GM03348 (cell line): ENCODE measurements around the gene APLF.
"Not testable (repeated sequence)": the region's sequence is repeated elsewhere in the genome, so short reads cannot be mapped to it uniquely, and the experiment has no call there.

Source experiments
- DNase-seq: peaks from one replicate; pipeline ENCODE4 v3.0.0; 2012; ENCODE audit warnings: low spot score

The APLF gene

GRCh38 chr2:68529651-68530050 lies 62.3 kb downstream of the APLF start:
- DNase-seq = not testable (repeated sequence)

GRCh38 chr2:68536000-68536399 lies 68.6 kb downstream of the APLF start:
- DNase-seq = no peak

DNA sequence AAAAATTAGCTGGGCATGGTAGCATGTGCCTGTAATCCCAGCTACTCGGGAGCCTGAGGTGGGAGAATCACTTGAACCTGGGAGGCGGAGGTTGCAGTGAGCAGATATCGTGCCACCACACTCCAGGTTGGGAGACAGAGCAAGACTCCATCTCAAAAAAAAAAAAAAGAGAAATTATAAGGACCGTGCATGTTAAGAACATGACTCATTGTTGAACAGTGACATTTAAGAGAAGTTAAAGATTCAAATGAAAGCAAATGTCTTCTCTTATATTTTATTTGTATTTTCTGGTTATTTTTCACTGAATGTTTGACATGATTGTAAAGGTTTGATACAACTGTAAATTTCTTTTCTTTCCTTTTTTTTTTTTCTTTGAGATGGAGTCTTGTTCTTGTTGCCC lies 69.6 kb downstream of the APLF start:
- no peak for DNase-seq

GRCh38 chr2:68537809-68538208 lies 70.4 kb downstream of the APLF start:
- DNase-seq = no peak

- DNase-seq = no peak
These were observed 77.4 kb downstream of the APLF start for GRCh38 chr2:68544811-68545210.

DNA sequence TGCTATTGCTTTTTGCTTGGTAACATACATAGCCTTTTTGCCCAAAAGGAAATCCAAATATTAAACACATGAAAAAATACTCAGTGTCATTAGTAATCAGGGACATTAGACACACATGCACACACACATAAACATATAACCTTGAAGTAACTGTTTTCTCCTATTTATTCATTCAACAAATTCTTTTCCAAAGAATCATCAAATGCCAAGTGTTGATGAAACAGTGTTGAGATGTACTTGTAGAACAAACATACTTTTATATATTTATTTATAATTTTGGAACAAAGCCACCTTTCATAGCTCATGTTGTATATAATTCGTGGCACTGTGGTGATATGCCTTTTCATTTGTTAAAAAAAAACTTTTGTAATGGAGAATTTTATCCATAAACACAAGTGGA lies 81.0 kb downstream of the APLF start:
- no peak for DNase-seq

- DNase-seq = no peak
These were observed 85.7 kb downstream of the APLF start for GRCh38 chr2:68553098-68553497.

DNA sequence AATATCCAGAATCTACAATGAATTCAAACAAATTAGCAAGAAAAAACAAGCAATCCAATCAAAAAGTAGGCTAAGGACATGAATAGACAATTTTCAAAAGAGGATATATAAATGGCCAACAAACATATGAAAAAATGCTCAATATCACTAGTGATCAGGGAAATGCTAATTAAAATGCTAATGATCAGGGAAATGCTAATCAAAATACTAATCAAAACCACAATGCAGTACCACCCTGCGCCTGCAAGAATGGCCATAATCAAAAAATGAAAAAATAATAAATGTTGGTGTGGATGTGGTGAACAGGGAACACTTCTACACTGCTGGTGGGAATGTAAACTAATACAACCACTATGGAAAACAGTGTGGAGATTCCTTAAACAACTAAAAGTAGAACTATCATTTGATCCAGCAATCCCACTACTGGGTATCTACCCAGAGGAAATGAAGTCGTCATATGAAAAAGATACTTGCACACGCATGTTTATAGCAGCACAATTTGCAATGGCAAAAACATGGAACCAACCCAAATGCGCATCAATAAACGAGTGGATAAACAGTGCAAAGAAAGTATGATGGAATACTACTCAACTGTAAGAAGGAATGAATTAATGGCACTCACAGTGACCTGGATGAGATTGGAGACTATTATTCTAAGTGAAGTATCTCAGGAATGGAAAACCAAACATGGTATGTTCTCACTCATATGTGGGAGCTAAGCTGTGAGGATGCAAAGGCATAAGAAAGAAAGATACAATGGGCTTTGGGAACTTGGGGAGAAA lies 88.2 kb downstream of the APLF start:
- not testable (repeated sequence) for DNase-seq

- no peak for DNase-seq
These were observed 89.0 kb downstream of the APLF start for GRCh38 chr2:68556381-68556780.

DNA sequence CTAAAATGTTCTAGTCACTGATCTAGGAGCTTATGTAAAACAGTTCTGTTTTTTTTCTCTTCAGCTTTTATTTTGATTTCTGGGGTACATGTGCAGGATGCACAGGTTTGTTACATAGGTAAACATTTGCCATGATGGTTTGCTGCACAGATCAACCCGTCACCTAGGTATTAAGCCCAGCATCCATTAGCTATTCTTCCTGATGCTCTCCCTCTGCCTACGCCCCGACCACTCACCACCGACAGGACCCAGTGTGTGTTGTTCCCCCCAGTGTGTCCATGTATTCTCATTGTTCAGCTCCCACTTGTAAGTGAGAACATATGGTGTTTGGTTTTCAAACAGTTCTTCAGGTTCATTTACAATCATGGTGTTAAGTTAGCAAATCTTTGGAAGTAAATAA lies 91.2 kb downstream of the APLF start:
- no peak for DNase-seq

DNA sequence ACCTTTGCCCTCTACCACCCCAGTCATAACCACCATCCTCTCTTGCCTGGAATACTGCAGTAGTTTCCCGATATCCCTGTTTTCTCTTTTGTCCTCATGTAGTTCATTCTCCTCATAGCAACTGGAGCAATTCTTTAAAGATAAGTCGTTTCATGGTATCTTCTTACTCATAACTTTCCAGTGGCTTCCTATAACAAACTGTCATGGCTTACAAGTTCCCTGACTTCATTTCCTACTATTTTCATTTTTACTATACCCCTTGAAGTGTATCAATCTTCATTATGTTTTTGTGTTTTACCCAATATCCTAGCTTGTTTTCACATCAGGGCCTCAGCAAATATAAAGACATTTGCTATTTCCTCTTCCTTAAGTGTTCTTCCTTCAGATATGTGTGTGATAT lies 92.3 kb downstream of the APLF start:
- DNase-seq = no peak

GRCh38 chr2:68560545-68560944 lies 93.2 kb downstream of the APLF start:
- DNase-seq = no peak

GRCh38 chr2:68561372-68561771 lies 94.0 kb downstream of the APLF start:
- DNase-seq = no peak

DNA sequence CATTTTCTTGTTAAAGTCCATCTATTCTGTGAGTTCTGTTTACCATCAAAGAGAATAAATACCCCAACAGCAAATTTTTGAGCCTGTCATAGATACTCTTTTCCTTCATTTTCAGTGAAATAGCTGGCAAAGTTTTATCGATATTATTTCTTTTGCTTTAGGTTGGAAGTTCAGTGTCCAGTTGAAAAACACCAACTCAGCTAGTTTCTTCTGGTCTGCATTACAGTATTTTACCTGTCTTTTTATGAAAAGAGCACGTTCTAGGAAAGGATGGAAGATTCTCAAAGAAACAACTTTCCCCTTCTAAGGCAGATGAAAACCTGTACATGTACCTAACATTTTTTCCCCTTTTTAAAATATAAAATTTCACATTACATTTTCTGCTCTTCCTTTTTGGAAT lies 95.5 kb downstream of the APLF start:
- DNase-seq = no peak

DNA sequence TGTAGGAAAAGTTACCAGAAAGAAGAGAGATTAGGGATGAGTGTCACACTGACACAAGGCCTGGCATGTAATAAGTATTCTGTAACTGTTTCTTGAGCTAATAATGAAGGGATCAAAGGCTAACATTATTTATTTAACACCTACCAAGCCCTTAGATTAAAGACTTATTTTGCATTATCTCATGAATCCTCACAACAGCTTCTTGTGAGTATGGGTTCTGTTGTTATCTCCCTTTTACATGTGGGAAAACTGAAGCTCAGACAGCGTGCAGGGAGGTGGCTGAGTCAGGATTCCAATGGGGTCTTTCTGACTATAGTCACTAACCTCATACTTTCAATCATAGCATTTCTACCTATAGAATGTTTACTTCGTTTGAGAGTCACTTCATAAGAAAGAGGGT lies 97.0 kb downstream of the APLF start:
- DNase-seq = no peak

DNA sequence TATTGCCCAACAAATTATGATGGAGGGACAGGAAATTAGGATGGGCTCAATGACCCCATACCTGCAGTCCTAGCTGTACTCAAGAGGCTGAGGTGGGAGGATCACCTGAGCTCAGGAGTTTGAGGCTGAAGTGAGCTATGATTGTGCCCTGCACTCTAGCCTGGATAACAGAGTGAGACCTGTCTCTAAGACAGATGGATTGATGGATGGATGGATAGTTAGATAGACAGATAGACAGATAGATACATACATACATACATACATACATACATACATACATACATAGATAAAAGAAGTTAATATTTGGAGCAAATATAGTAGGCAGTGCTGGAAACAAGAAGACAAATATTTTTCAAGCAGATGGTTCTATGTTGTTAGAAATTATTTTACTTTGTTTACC lies 97.9 kb downstream of the APLF start:
- DNase-seq = no peak

DNA sequence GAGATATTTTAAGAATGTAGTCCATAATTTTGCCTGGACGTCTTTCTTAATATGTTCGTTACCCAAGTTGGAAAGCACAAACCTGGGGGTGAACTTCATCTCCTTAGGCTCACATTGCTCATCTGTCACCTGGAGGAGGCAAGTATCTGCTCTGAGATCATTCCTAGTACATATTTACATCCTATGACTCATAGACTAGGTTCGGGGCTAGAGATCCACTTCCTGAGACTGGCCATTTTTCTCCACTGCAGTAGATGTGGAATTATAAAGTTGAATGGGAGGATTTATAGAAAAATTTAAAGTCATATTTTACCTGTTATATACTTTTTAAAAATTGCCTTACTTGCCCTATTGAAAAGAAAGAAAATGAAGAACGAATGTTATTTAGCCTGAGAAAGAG lies 98.5 kb downstream of the APLF start:
- no peak for DNase-seq

DNA sequence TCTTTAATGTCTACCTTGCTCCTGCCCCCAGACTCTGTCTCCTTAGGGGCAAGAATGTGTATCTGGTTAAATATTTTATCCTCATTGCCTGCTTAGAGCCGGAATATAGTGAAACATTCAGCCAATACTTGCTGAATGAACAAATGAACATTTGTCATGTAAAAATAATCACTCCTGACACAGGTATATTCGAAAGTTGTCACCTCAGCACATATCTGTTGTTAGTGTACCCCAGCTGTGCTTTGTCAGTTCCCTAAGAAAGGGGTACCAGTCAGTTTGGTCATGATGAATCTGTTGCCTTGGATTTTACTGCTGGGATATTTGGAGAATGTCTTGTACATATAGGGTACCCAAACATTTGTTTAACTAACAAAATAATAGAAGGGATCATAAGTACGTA lies 99.0 kb downstream of the APLF start:
- DNase-seq = no peak

- no peak for DNase-seq
These were observed 100.7 kb downstream of the APLF start for GRCh38 chr2:68568116-68568515.

- no peak for DNase-seq
These were observed 102.2 kb downstream of the APLF start for GRCh38 chr2:68569604-68570003.

GRCh38 chr2:68570434-68570833 lies 103.0 kb downstream of the APLF start:
- DNase-seq = not testable (repeated sequence)

DNA sequence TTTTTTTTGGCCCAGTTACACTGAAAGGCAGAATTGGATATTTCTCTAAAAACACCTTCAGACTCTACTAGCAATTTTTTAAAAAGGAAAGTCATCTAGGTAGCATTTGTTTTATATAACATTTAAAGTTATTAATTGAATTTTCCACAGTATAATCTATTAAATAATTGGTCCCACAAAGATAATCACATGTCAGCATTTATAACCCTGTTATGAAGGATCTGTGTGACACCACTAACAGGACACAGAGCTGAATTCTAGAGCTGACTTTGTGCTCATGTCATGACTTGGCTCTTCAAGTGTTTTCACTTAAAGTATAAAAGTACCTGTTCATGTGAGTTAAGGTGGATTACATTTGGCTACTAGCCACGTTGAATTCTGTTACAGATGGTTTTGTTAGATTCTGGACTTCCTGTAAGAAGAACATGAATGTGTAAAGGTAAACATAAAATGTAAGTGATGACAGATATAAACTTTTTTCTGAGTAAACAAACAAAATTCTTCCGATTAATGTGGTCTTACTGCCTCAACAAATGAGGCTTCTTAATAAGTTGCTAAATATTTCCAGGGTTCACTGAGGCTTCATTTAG lies 106.9 kb downstream of the APLF start:
- DNase-seq = no peak

- no peak for DNase-seq
These were observed 109.8 kb downstream of the APLF start for GRCh38 chr2:68577183-68577582.

DNA sequence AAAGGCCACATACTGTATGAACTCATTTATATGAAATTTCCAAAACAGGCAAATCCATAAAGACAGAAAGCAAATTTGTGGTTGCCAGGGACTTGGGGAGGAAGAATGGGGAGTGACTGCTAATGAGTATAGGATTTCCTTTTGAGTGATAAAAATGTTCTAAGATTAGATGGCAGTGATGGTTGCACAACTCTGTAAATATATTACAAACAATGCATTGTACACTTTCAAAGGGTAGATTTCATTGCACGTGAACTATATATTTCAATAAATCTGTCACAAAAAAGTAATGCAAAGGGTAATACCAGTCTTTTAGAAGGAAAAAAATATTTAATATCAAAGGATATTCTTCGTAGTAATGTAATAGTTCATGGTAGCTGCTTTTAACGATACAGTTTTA lies 112.3 kb downstream of the APLF start:
- DNase-seq = no peak
